WTC11 (cell line): ENCODE data around the gene KIN. TPM values are rescaled to one million over a fixed set of nuclear protein-coding genes. Genes with fewer than 3 reads are reported as not detected.

ENCODE experiments used
- ATAC-seq: fragments of 200-7000 bp; cut with Tn5 transposase; 2 replicates; pipeline ENCODE4 v1.10.0; 2021; ENCODE audit warnings: mild to moderate bottlenecking, moderate library complexity
- CTCF ChIA-PET: fragments of 300-600 bp; sonication (Branson Sonifier 250); formaldehyde crosslinking; loops from one replicate; lab custom pipeline; 2021; ENCODE audit warnings: antibody characterized with exemption; lab: Charles Lee
- POLR2A ChIA-PET: fragments of 350-600 bp; sonication (Branson Sonifier 250); formaldehyde crosslinking; loops from one replicate; lab custom pipeline; 2021; ENCODE audit warnings: antibody characterized with exemption; lab: Charles Lee
- DNase-seq: peaks from one replicate; pipeline ENCODE4 v3.0.0; 2021; ENCODE audit warnings: low spot score
- H3K27ac Mint-ChIP-seq: 2 replicates; pipeline ENCODE4 v1.8.0; 2021; ENCODE audit warnings: mixed read lengths
- H3K27me3 Mint-ChIP-seq: 2 replicates; pipeline ENCODE4 v1.8.0; 2021; ENCODE audit warnings: low read depth, mild to moderate bottlenecking, moderate library complexity, mixed read lengths
- H3K36me3 Mint-ChIP-seq: 2 replicates; pipeline ENCODE4 v1.8.0; 2021; ENCODE audit warnings: mixed read lengths
- H3K4me1 Mint-ChIP-seq: 2 replicates; pipeline ENCODE4 v1.8.0; 2022; ENCODE audit warnings: mixed read lengths
- H3K4me3 Mint-ChIP-seq: 2 replicates; pipeline ENCODE4 v1.8.0; 2021; ENCODE audit warnings: mild to moderate bottlenecking, moderate library complexity, mixed read lengths
- H3K9me3 Mint-ChIP-seq: 2 replicates; pipeline ENCODE4 v1.8.0; 2021; ENCODE audit warnings: mixed read lengths
- ATF1 ChIP-seq: sonication (generic); formaldehyde crosslinking; IDR thresholded peaks from 2 replicates; pipeline ENCODE4 v1.8.1; 2023; ENCODE audit warnings: mild to moderate bottlenecking, moderate library complexity, missing genetic modification reagents
- CBFB ChIP-seq: sonication (generic); formaldehyde crosslinking; IDR thresholded peaks from 2 replicates; pipeline ENCODE4 v1.8.1; 2022; ENCODE audit warnings: mild to moderate bottlenecking, low read depth, missing genetic modification reagents
- ESRRA ChIP-seq: sonication (generic); formaldehyde crosslinking; IDR thresholded peaks from 2 replicates; pipeline ENCODE4 v1.8.1; 2022; ENCODE audit warnings: mild to moderate bottlenecking, missing genetic modification reagents, borderline replicate concordance
- ETV6 ChIP-seq: sonication (generic); formaldehyde crosslinking; IDR thresholded peaks from 2 replicates; pipeline ENCODE4 v1.8.1; 2022; ENCODE audit warnings: mild to moderate bottlenecking, missing genetic modification reagents
- FOXJ3 ChIP-seq: sonication (generic); formaldehyde crosslinking; IDR thresholded peaks from 2 replicates; pipeline ENCODE4 v1.9.0; 2021; ENCODE audit warnings: missing genetic modification reagents, mild to moderate bottlenecking, borderline replicate concordance
- GRHL2 ChIP-seq: fragments of 250-450 bp; sonication (Bioruptor Pico); IDR thresholded peaks from 2 replicates; pipeline ENCODE4 v1.8.0; 2022; ENCODE audit warnings: mild to moderate bottlenecking, moderate library complexity; ENCODE audit not compliant: insufficient replicate concordance, severe bottlenecking
- GTF2I ChIP-seq: fragments of 250-450 bp; sonication (Bioruptor Pico); conservative IDR thresholded peaks from 2 replicates; pipeline ENCODE4 v1.4.0; 2021; ENCODE audit warnings: mild to moderate bottlenecking
- HMGA2 ChIP-seq: fragments of 250-450 bp; sonication (Bioruptor Pico); IDR thresholded peaks from 2 replicates; pipeline ENCODE4 v1.4.0; 2021; ENCODE audit warnings: mild to moderate bottlenecking, moderate library complexity
- JAZF1 ChIP-seq: fragments of 250-450 bp; sonication (Bioruptor Pico); IDR thresholded peaks from 2 replicates; pipeline ENCODE4 v1.9.0; 2021; ENCODE audit warnings: moderate library complexity, mild to moderate bottlenecking, inconsistent platforms
- NFYB ChIP-seq: sonication (generic); formaldehyde crosslinking; conservative IDR thresholded peaks from 2 replicates; pipeline ENCODE4 v1.8.0; 2022; ENCODE audit warnings: low read depth, missing genetic modification reagents
- NR1H2 ChIP-seq: sonication (generic); formaldehyde crosslinking; IDR thresholded peaks from 2 replicates; pipeline ENCODE4 v1.9.0; 2021; ENCODE audit warnings: mild to moderate bottlenecking, moderate library complexity, missing genetic modification reagents
- NR3C1 ChIP-seq: sonication (generic); formaldehyde crosslinking; conservative IDR thresholded peaks from 2 replicates; pipeline ENCODE4 v1.8.1; 2023; ENCODE audit warnings: low read depth, mild to moderate bottlenecking, missing genetic modification reagents
- RELA ChIP-seq: sonication (generic); formaldehyde crosslinking; IDR thresholded peaks from 2 replicates; pipeline ENCODE4 v1.8.1; 2022; ENCODE audit warnings: missing genetic modification reagents, mild to moderate bottlenecking, borderline replicate concordance
- TEAD4 ChIP-seq: sonication (generic); formaldehyde crosslinking; IDR thresholded peaks from 2 replicates; pipeline ENCODE4 v1.8.0; 2022; ENCODE audit warnings: mild to moderate bottlenecking, missing genetic modification reagents
- ZBTB21 ChIP-seq: sonication (generic); formaldehyde crosslinking; IDR thresholded peaks from 2 replicates; pipeline ENCODE4 v1.8.1; 2023; ENCODE audit warnings: mild to moderate bottlenecking, missing genetic modification reagents, borderline replicate concordance
- ZNF121 ChIP-seq: sonication (generic); formaldehyde crosslinking; IDR thresholded peaks from 2 replicates; pipeline ENCODE4 v1.8.0; 2023; ENCODE audit warnings: missing genetic modification reagents
- ZNF219 ChIP-seq: sonication (generic); formaldehyde crosslinking; IDR thresholded peaks from 2 replicates; pipeline ENCODE4 v1.8.0; 2023; ENCODE audit warnings: missing genetic modification reagents, mild to moderate bottlenecking, borderline replicate concordance
- ZNF317 ChIP-seq: sonication (generic); formaldehyde crosslinking; IDR thresholded peaks from 2 replicates; pipeline ENCODE4 v1.8.1; 2023; ENCODE audit warnings: low read depth, mild to moderate bottlenecking, moderate library complexity, missing genetic modification reagents, borderline replicate concordance
- total RNA-seq: library from RNA; stranded (reverse); gene quantifications from 3 replicates; pipeline ENCODE4 v1.2.3, GENCODE V29; 2021
- TF ChIP-seq, protein P1 (sequence below): sonication (generic); formaldehyde crosslinking; IDR thresholded peaks from 2 replicates; pipeline ENCODE4 v1.8.0; 2023; ENCODE audit warnings: missing genetic modification reagents
- TF ChIP-seq, protein P2 (sequence below): fragments of 250-450 bp; sonication (Bioruptor Pico); IDR thresholded peaks from 2 replicates; pipeline ENCODE4 v1.9.0; 2021; ENCODE audit warnings: mild to moderate bottlenecking
- TF ChIP-seq, protein P3 (sequence below): sonication (generic); formaldehyde crosslinking; IDR thresholded peaks from 2 replicates; pipeline ENCODE4 v1.8.0; 2022; ENCODE audit warnings: mild to moderate bottlenecking, missing genetic modification reagents
- TF ChIP-seq, protein P4 (sequence below): sonication (generic); formaldehyde crosslinking; IDR thresholded peaks from 2 replicates; pipeline ENCODE4 v1.8.0; 2022; ENCODE audit warnings: mild to moderate bottlenecking, missing genetic modification reagents
- TF ChIP-seq, protein P5 (sequence below): fragments of 250-450 bp; sonication (Bioruptor Pico); IDR thresholded peaks from 2 replicates; pipeline ENCODE4 v2.1.2; 2022; ENCODE audit warnings: mild to moderate bottlenecking, moderate library complexity

Gene KIN
- total RNA-seq, 1 experiment from 2014 or later: 13.1 TPM

DNA sequence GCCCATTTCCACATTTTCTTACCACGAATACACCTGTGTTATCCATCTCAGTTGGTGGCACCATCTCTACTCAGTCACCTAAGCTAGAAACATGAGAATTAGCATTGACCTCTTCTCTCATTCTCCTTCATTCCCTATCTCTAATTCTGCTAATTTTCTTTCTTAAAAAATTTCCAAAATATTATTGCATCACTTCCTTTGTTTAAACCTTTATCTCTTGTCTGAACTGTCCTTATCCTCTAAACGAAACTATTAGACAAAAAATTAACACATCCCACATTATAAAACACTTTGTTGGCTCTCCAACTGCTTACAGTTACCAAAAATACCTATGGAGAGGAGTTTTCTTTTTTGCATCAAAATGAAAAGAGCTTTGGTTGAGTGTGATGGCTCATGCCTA is 48.8 kb upstream of the KIN start (continued):
- TF ChIP-seq, protein P1, sequence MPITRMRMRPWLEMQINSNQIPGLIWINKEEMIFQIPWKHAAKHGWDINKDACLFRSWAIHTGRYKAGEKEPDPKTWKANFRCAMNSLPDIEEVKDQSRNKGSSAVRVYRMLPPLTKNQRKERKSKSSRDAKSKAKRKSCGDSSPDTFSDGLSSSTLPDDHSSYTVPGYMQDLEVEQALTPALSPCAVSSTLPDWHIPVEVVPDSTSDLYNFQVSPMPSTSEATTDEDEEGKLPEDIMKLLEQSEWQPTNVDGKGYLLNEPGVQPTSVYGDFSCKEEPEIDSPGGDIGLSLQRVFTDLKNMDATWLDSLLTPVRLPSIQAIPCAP (CRISPR knock-in tag): no peak
- TF ChIP-seq, protein P2, sequence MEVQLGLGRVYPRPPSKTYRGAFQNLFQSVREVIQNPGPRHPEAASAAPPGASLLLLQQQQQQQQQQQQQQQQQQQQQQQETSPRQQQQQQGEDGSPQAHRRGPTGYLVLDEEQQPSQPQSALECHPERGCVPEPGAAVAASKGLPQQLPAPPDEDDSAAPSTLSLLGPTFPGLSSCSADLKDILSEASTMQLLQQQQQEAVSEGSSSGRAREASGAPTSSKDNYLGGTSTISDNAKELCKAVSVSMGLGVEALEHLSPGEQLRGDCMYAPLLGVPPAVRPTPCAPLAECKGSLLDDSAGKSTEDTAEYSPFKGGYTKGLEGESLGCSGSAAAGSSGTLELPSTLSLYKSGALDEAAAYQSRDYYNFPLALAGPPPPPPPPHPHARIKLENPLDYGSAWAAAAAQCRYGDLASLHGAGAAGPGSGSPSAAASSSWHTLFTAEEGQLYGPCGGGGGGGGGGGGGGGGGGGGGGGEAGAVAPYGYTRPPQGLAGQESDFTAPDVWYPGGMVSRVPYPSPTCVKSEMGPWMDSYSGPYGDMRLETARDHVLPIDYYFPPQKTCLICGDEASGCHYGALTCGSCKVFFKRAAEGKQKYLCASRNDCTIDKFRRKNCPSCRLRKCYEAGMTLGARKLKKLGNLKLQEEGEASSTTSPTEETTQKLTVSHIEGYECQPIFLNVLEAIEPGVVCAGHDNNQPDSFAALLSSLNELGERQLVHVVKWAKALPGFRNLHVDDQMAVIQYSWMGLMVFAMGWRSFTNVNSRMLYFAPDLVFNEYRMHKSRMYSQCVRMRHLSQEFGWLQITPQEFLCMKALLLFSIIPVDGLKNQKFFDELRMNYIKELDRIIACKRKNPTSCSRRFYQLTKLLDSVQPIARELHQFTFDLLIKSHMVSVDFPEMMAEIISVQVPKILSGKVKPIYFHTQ (CRISPR knock-in tag): no peak
- TF ChIP-seq FOXJ3 (CRISPR knock-in tag) (no peak), GRHL2 (CRISPR knock-in tag) (no peak)
- TF ChIP-seq, protein P3, sequence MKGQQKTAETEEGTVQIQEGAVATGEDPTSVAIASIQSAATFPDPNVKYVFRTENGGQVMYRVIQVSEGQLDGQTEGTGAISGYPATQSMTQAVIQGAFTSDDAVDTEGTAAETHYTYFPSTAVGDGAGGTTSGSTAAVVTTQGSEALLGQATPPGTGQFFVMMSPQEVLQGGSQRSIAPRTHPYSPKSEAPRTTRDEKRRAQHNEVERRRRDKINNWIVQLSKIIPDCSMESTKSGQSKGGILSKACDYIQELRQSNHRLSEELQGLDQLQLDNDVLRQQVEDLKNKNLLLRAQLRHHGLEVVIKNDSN: no peak

DNA sequence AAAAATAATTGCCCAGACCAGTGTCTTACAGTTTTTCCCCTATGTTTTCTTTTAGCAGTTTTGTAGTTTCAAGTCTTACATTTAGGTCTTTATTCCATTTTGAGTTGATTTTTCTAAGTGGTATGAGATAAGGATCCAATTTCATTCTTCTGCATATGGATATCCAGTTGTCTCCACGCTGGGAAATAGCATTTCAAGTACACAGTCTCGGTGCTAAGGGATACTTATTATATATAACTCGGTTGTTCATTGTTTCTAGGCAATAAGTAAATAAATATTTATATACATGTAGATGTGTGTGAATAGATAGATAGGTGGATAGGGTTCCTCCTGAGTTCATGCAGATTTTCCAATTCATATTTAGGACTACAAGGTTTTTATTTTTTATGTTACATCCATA is 46.5 kb upstream of the KIN start:
- CTCF ChIA-PET: no interaction called here
- no peaks in the 10 kb centered on the region for H3K27me3 Mint-ChIP-seq
- TF ChIP-seq NR1H2: no peak
- no peak for TF ChIP-seq ZNF219
- no peak for TF ChIP-seq ZNF121 (CRISPR knock-in tag)
- TF ChIP-seq, protein P4, sequence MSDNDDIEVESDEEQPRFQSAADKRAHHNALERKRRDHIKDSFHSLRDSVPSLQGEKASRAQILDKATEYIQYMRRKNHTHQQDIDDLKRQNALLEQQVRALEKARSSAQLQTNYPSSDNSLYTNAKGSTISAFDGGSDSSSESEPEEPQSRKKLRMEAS: no peak
- TF ChIP-seq ZNF317: no peak
- TF ChIP-seq, protein P2 (CRISPR knock-in tag): no peak
- no peak for TF ChIP-seq HMGA2
- TF ChIP-seq CBFB (CRISPR knock-in tag): no peak
- DNase-seq (no peak), ATAC-seq (no peak)
- H3K27ac Mint-ChIP-seq: no peak overlapping the region
- H3K4me3 Mint-ChIP-seq: no peak overlapping the region
- peaks cover 3% of the 10 kb centered on the region; the same call in 1 of the 2 replicates for H3K9me3 Mint-ChIP-seq
- POLR2A ChIA-PET: no interaction called here
- peaks cover 7% of the 10 kb centered on the region for H3K4me1 Mint-ChIP-seq
- 0 out of 2 replicates have a peak, but pooled peaks cover 7% of the 10 kb centered on the region for H3K36me3 Mint-ChIP-seq

DNA sequence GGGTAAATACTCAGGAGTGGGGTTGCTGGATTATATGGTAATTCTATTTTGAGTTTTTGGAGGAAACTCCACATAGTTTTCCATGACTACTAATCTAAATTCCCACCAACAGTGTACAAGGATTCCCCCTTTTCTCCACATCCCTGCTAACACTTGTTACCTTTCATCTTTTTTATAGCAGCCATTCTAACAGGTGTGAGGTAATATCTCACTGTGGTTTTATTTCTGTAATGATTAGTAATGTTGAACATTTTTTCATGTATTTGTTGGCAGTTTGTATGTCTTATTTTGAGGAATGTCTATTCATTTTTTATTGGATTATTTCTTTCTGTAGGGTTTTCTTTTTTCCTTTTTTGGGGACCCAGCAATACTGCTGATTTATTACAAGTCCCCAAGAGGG is 45.4 kb upstream of the KIN start:
- H3K27ac Mint-ChIP-seq: no peak overlapping the region
- ChIA-PET CTCF (no interaction called here), POLR2A (no interaction called here)
- peaks cover 8% of the 10 kb centered on the region for H3K4me1 Mint-ChIP-seq
- DNase-seq (no peak), ATAC-seq (no peak)
- 0 out of 2 replicates have a peak, but pooled peaks cover 7% of the 10 kb centered on the region for H3K36me3 Mint-ChIP-seq
- no peak overlapping the region for H3K4me3 Mint-ChIP-seq
- peaks cover 3% of the 10 kb centered on the region; the same call in 1 of the 2 replicates for H3K9me3 Mint-ChIP-seq
- H3K27me3 Mint-ChIP-seq: no peaks in the 10 kb centered on the region
- TF ChIP-seq NR3C1 (CRISPR knock-in tag): no peak
- no peak for TF ChIP-seq ETV6
- TF ChIP-seq, protein P1 (CRISPR knock-in tag): no peak
- no peak for TF ChIP-seq ATF1 (CRISPR knock-in tag)
- TF ChIP-seq NFYB (CRISPR knock-in tag): no peak
- no peak for TF ChIP-seq GTF2I
- TF ChIP-seq, protein P5, sequence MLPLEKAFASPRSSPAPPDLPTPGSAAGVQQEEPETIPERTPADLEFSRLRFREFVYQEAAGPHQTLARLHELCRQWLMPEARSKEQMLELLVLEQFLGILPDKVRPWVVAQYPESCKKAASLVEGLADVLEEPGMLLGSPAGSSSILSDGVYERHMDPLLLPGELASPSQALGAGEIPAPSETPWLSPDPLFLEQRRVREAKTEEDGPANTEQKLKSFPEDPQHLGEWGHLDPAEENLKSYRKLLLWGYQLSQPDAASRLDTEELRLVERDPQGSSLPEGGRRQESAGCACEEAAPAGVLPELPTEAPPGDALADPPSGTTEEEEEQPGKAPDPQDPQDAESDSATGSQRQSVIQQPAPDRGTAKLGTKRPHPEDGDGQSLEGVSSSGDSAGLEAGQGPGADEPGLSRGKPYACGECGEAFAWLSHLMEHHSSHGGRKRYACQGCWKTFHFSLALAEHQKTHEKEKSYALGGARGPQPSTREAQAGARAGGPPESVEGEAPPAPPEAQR (CRISPR knock-in tag): no peak
- no peak for TF ChIP-seq ZBTB21 (CRISPR knock-in tag)
- no peak for TF ChIP-seq TEAD4 (CRISPR knock-in tag)
- TF ChIP-seq JAZF1 (CRISPR knock-in tag): no peak
- no peak for TF ChIP-seq HMGA2
- TF ChIP-seq ESRRA (CRISPR knock-in tag): no peak
- TF ChIP-seq, protein P3: no peak
- TF ChIP-seq RELA (CRISPR knock-in tag): no peak
